Measurements from ENCODE around the gene RBM22.
A peak's percentile ranks its signal among the peaks of the same experiment; 100 is the strongest.
"Not testable (repeated sequence)": the region's sequence is repeated elsewhere in the genome, so short reads cannot be mapped to it uniquely, and the experiment has no call there.

The RBM22 gene

GRCh38 chr5:150700594-150701377 is at the start of gene RBM22:
Gene RBM22 (minus strand): TSS chr5:150701062. CDS start chr5:150700985, 77 bp downstream.
- peak; percentile 82 to 86 for DNase-seq (ENCODE audit: low read depth in 2 of 2)

- no peak for DNase-seq (ENCODE audit: low read depth in 2 of 2)
Observed at GRCh38 chr5:150750469-150750868, 49.6 kb upstream of the RBM22 start.

GRCh38 chr5:150743142-150743488 is 42.3 kb upstream of the RBM22 start:
- not testable (repeated sequence) for DNase-seq (ENCODE audit: low read depth in 2 of 2)

GRCh38 chr5:150742455-150743141 is 41.7 kb upstream of the RBM22 start:
- DNase-seq (ENCODE audit: low read depth in 2 of 2): not testable (repeated sequence)

- no peak for DNase-seq (ENCODE audit: low read depth in 2 of 2)
Observed at GRCh38 chr5:150740992-150741391, 40.1 kb upstream of the RBM22 start.

- no peak for DNase-seq (ENCODE audit: low read depth in 2 of 2)
Observed at GRCh38 chr5:150738862-150739261, 38.0 kb upstream of the RBM22 start.

GRCh38 chr5:150734579-150735384 is 33.9 kb upstream of the RBM22 start:
- DNase-seq (ENCODE audit: low read depth in 2 of 2): peak; percentile 7 to 10

- DNase-seq (ENCODE audit: low read depth in 2 of 2): no peak
Observed at GRCh38 chr5:150731669-150732242, 30.9 kb upstream of the RBM22 start.

- DNase-seq (ENCODE audit: low read depth in 2 of 2): no peak
Observed at GRCh38 chr5:150729859-150730258, 29.0 kb upstream of the RBM22 start.

- no peak for DNase-seq (ENCODE audit: low read depth in 2 of 2)
Observed at GRCh38 chr5:150723845-150724244, 23.0 kb upstream of the RBM22 start.

GRCh38 chr5:150710165-150710564 is 9.3 kb upstream of the RBM22 start:
- no peak for DNase-seq (ENCODE audit: low read depth in 2 of 2)

GRCh38 chr5:150706776-150707390 is 6.0 kb upstream of the RBM22 start:
- DNase-seq (ENCODE audit: low read depth in 2 of 2): no peak

GRCh38 chr5:150703762-150704161 is 2.9 kb upstream of the RBM22 start:
- no peak for DNase-seq (ENCODE audit: low read depth in 2 of 2)

- no peak for DNase-seq (ENCODE audit: low read depth in 2 of 2)
Observed at GRCh38 chr5:150700246-150700593, 642 bp downstream of the RBM22 start.

GRCh38 chr5:150694612-150695011 is 6.2 kb downstream of the RBM22 start:
- DNase-seq (ENCODE audit: low read depth in 2 of 2): no peak

GRCh38 chr5:150692276-150692675 is 8.6 kb downstream of the RBM22 start:
- DNase-seq (ENCODE audit: low read depth in 2 of 2): no peak

GRCh38 chr5:150690760-150691159 is 10.1 kb downstream of the RBM22 start:
- DNase-seq (ENCODE audit: low read depth in 2 of 2): no peak

- no peak for DNase-seq (ENCODE audit: low read depth in 2 of 2)
Observed at GRCh38 chr5:150689120-150689519, 11.7 kb downstream of the RBM22 start.

GRCh38 chr5:150676578-150676977 is 24.3 kb downstream of the RBM22 start:
- no peak for DNase-seq (ENCODE audit: low read depth in 2 of 2)

GRCh38 chr5:150675069-150675468 is 25.8 kb downstream of the RBM22 start:
- DNase-seq (ENCODE audit: low read depth in 2 of 2): no peak

- DNase-seq (ENCODE audit: low read depth in 2 of 2): no peak
Observed at GRCh38 chr5:150674341-150674821, 26.5 kb downstream of the RBM22 start.

- no peak for DNase-seq (ENCODE audit: low read depth in 2 of 2)
Observed at GRCh38 chr5:150672884-150673275, 28.0 kb downstream of the RBM22 start.

Data from stimulated activated CD4-positive, alpha-beta T cell treated with anti-CD3 and anti-CD28 coated beads, Interleukin-4, amount 100 ng/mL, for 48 hours (primary cell).